ENCODE data around the gene LHFPL2. TPM values are rescaled to one million over a fixed set of nuclear protein-coding genes. Genes with fewer than 3 reads are reported as not detected.

Gene LHFPL2
- polyA plus RNA-seq, 2 donors, result 0.84 to 1.4 TPM

GRCh38 chr5:78527925-78528324 lies 120.6 kb downstream of the LHFPL2 start:
- peaks cover 0 to 2% of the 10 kb centered on the region in 2 donors for H3K4me1 ChIP-seq (ENCODE audit: control insufficient read depth in 2 of 2, insufficient read depth in 2 of 2, low read length in 1 of 2)
- H3K9me3 ChIP-seq (ENCODE audit: control insufficient read depth in 2 of 2, insufficient read depth in 1 of 2, low read depth in 1 of 2, low read length in 1 of 2), result no peaks in the 10 kb centered on the region
- H3K4me3 ChIP-seq (ENCODE audit: low read depth in 1 of 2, low read length in 2 of 2), result no peak overlapping the region
- H3K36me3 ChIP-seq (ENCODE audit: control insufficient read depth in 2 of 2, insufficient read depth in 2 of 2, low read length in 1 of 2), result no peaks in the 10 kb centered on the region
- H3K27ac ChIP-seq (ENCODE audit: low read depth in 2 of 2, low read length in 1 of 2), result no peak overlapping the region
- 84 to 87% methylated on average over 3 of the region's 3 CpGs for WGBS, 2 donors
- H3K27me3 ChIP-seq (ENCODE audit: control insufficient read depth in 1 of 2, insufficient read depth in 2 of 2, low read length in 2 of 2), result no peaks in the 10 kb centered on the region

GRCh38 chr5:78527054-78527859 lies 121.3 kb downstream of the LHFPL2 start:
- H3K4me1 ChIP-seq (ENCODE audit: control insufficient read depth in 2 of 2, insufficient read depth in 2 of 2, low read length in 1 of 2), result no peaks in the 10 kb centered on the region
- no peaks in the 10 kb centered on the region for H3K36me3 ChIP-seq (ENCODE audit: control insufficient read depth in 2 of 2, insufficient read depth in 2 of 2, low read length in 1 of 2)
- H3K27me3 ChIP-seq (ENCODE audit: control insufficient read depth in 1 of 2, insufficient read depth in 2 of 2, low read length in 2 of 2), result no peaks in the 10 kb centered on the region
- no peaks in the 10 kb centered on the region for H3K9me3 ChIP-seq (ENCODE audit: control insufficient read depth in 2 of 2, insufficient read depth in 1 of 2, low read depth in 1 of 2, low read length in 1 of 2)
- no peak overlapping the region for H3K4me3 ChIP-seq (ENCODE audit: low read depth in 1 of 2, low read length in 2 of 2)
- 28 to 35% methylated on average over 9 of the region's 9 CpGs for WGBS, 2 donors
- H3K27ac ChIP-seq (ENCODE audit: low read depth in 2 of 2, low read length in 1 of 2), result peak overlapping the region in 1 of 2 donors; percentile 42

GRCh38 chr5:78526049-78526525 lies 122.5 kb downstream of the LHFPL2 start:
- H3K27me3 ChIP-seq (ENCODE audit: control insufficient read depth in 1 of 2, insufficient read depth in 2 of 2, low read length in 2 of 2), result no peaks in the 10 kb centered on the region
- H3K27ac ChIP-seq (ENCODE audit: low read depth in 2 of 2, low read length in 1 of 2), result peak overlapping the region; percentile 81 to 85
- H3K9me3 ChIP-seq (ENCODE audit: control insufficient read depth in 2 of 2, insufficient read depth in 1 of 2, low read depth in 1 of 2, low read length in 1 of 2), result no peaks in the 10 kb centered on the region
- H3K4me1 ChIP-seq (ENCODE audit: control insufficient read depth in 2 of 2, insufficient read depth in 2 of 2, low read length in 1 of 2), result no peaks in the 10 kb centered on the region
- H3K4me3 ChIP-seq (ENCODE audit: low read depth in 1 of 2, low read length in 2 of 2), result no peak overlapping the region
- no peaks in the 10 kb centered on the region for H3K36me3 ChIP-seq (ENCODE audit: control insufficient read depth in 2 of 2, insufficient read depth in 2 of 2, low read length in 1 of 2)
- 66 to 76% methylated on average over 7 of the region's 7 CpGs for WGBS, 2 donors

- H3K4me1 ChIP-seq (ENCODE audit: control insufficient read depth in 2 of 2, insufficient read depth in 2 of 2, low read length in 1 of 2), result no peaks in the 10 kb centered on the region
- no peaks in the 10 kb centered on the region for H3K9me3 ChIP-seq (ENCODE audit: control insufficient read depth in 2 of 2, insufficient read depth in 1 of 2, low read depth in 1 of 2, low read length in 1 of 2)
- H3K27ac ChIP-seq (ENCODE audit: low read depth in 2 of 2, low read length in 1 of 2), result no peak overlapping the region
- H3K4me3 ChIP-seq (ENCODE audit: low read depth in 1 of 2, low read length in 2 of 2), result no peak overlapping the region
- H3K27me3 ChIP-seq (ENCODE audit: control insufficient read depth in 1 of 2, insufficient read depth in 2 of 2, low read length in 2 of 2), result no peaks in the 10 kb centered on the region
- 80 to 82% methylated on average over 15 of the region's 15 CpGs for WGBS, 2 donors
- H3K36me3 ChIP-seq (ENCODE audit: control insufficient read depth in 2 of 2, insufficient read depth in 2 of 2, low read length in 1 of 2), result no peaks in the 10 kb centered on the region
Observed at GRCh38 chr5:78523314-78524193, 125.0 kb downstream of the LHFPL2 start.

- no peaks in the 10 kb centered on the region for H3K36me3 ChIP-seq (ENCODE audit: control insufficient read depth in 2 of 2, insufficient read depth in 2 of 2, low read length in 1 of 2)
- no peak overlapping the region for H3K27ac ChIP-seq (ENCODE audit: low read depth in 2 of 2, low read length in 1 of 2)
- no peaks in the 10 kb centered on the region for H3K9me3 ChIP-seq (ENCODE audit: control insufficient read depth in 2 of 2, insufficient read depth in 1 of 2, low read depth in 1 of 2, low read length in 1 of 2)
- H3K4me1 ChIP-seq (ENCODE audit: control insufficient read depth in 2 of 2, insufficient read depth in 2 of 2, low read length in 1 of 2), result no peaks in the 10 kb centered on the region
- no peaks in the 10 kb centered on the region for H3K27me3 ChIP-seq (ENCODE audit: control insufficient read depth in 1 of 2, insufficient read depth in 2 of 2, low read length in 2 of 2)
- WGBS, 2 donors, result 75 to 84% methylated on average over 9 of the region's 9 CpGs
- no peak overlapping the region for H3K4me3 ChIP-seq (ENCODE audit: low read depth in 1 of 2, low read length in 2 of 2)
Observed at GRCh38 chr5:78522476-78523260, 125.9 kb downstream of the LHFPL2 start.

- Histone ChIP-seq H3K4me1 (ENCODE audit: control insufficient read depth in 2 of 2, insufficient read depth in 2 of 2, low read length in 1 of 2) (no peaks in the 10 kb centered on the region), H3K4me3 (ENCODE audit: low read depth in 1 of 2, low read length in 2 of 2) (no peak overlapping the region), H3K9me3 (ENCODE audit: control insufficient read depth in 2 of 2, insufficient read depth in 1 of 2, low read depth in 1 of 2, low read length in 1 of 2) (no peaks in the 10 kb centered on the region), H3K36me3 (ENCODE audit: control insufficient read depth in 2 of 2, insufficient read depth in 2 of 2, low read length in 1 of 2) (no peaks in the 10 kb centered on the region), H3K27ac (ENCODE audit: low read depth in 2 of 2, low read length in 1 of 2) (no peak overlapping the region), H3K27me3 (ENCODE audit: control insufficient read depth in 1 of 2, insufficient read depth in 2 of 2, low read length in 2 of 2) (no peaks in the 10 kb centered on the region)
- WGBS, 2 donors, result 63 to 80% methylated on average over 2 of the region's 2 CpGs
Observed at GRCh38 chr5:78521455-78521854, 127.1 kb downstream of the LHFPL2 start.

GRCh38 chr5:78519198-78519941 lies 129.2 kb downstream of the LHFPL2 start:
- Histone ChIP-seq H3K36me3 (ENCODE audit: control insufficient read depth in 2 of 2, insufficient read depth in 2 of 2, low read length in 1 of 2) (no peaks in the 10 kb centered on the region), H3K9me3 (ENCODE audit: control insufficient read depth in 2 of 2, insufficient read depth in 1 of 2, low read depth in 1 of 2, low read length in 1 of 2) (no peaks in the 10 kb centered on the region), H3K27me3 (ENCODE audit: control insufficient read depth in 1 of 2, insufficient read depth in 2 of 2, low read length in 2 of 2) (no peaks in the 10 kb centered on the region), H3K4me3 (ENCODE audit: low read depth in 1 of 2, low read length in 2 of 2) (no peak overlapping the region), H3K4me1 (ENCODE audit: control insufficient read depth in 2 of 2, insufficient read depth in 2 of 2, low read length in 1 of 2) (no peaks in the 10 kb centered on the region), H3K27ac (ENCODE audit: low read depth in 2 of 2, low read length in 1 of 2) (peak overlapping the region; percentile 35 to 44)
- 84 to 92% methylated on average over 9 of the region's 9 CpGs for WGBS, 2 donors

- Histone ChIP-seq H3K27me3 (ENCODE audit: control insufficient read depth in 1 of 2, insufficient read depth in 2 of 2, low read length in 2 of 2) (no peaks in the 10 kb centered on the region), H3K4me1 (ENCODE audit: control insufficient read depth in 2 of 2, insufficient read depth in 2 of 2, low read length in 1 of 2) (no peaks in the 10 kb centered on the region), H3K36me3 (ENCODE audit: control insufficient read depth in 2 of 2, insufficient read depth in 2 of 2, low read length in 1 of 2) (no peaks in the 10 kb centered on the region), H3K27ac (ENCODE audit: low read depth in 2 of 2, low read length in 1 of 2) (peak overlapping the region; percentile 35 to 44), H3K4me3 (ENCODE audit: low read depth in 1 of 2, low read length in 2 of 2) (no peak overlapping the region), H3K9me3 (ENCODE audit: control insufficient read depth in 2 of 2, insufficient read depth in 1 of 2, low read depth in 1 of 2, low read length in 1 of 2) (no peaks in the 10 kb centered on the region)
- 59 to 65% methylated on average over 14 of the region's 14 CpGs for WGBS, 2 donors
Observed at GRCh38 chr5:78518365-78519197, 130.0 kb downstream of the LHFPL2 start.

Measured in esophagus (tissue), 2 donors.